GM12878 (cell line): Measurements from ENCODE around the gene RASAL1. TPM values are rescaled to one million over a fixed set of nuclear protein-coding genes. Genes with fewer than 3 reads are reported as not detected.

Experiments
- BCLAF1 ChIP-seq: fragments of 450-650 bp; IDR thresholded peaks from 2 replicates; pipeline ENCODE4 v1.6.1; 2017; ENCODE audit warnings: antibody characterized with exemption, mild to moderate bottlenecking, moderate library complexity
- BHLHE40 ChIP-seq, 2 experiments: fragments of 450-650 bp in 1 of 2; IDR thresholded peaks; 2 replicates each; pipeline ENCODE4 v1.6.1; 2011 to 2017; ENCODE audit warnings: low read depth in 2 of 2, borderline replicate concordance in 1 of 2, improper control_type of control experiment in 1 of 2, low read length in 1 of 2, mild to moderate bottlenecking in 1 of 2
- CHD1 ChIP-seq: IDR thresholded peaks from 2 replicates; pipeline ENCODE4 v1.6.1; 2012; ENCODE audit warnings: low read depth, low read length, improper control_type of control experiment
- GABPA ChIP-seq: IDR thresholded peaks from 2 replicates; pipeline ENCODE4 v1.6.1; 2014; ENCODE audit warnings: antibody characterized with exemption, low read depth, mild to moderate bottlenecking, inconsistent platforms
- NR2F1 ChIP-seq: fragments of 450-650 bp; conservative IDR thresholded peaks from 2 replicates; pipeline ENCODE4 v1.6.1; 2017; ENCODE audit warnings: mild to moderate bottlenecking
- NRF1 ChIP-seq: conservative IDR thresholded peaks from 2 replicates; pipeline ENCODE4 v1.6.1; 2011; ENCODE audit warnings: mild to moderate bottlenecking, low read depth, low read length, improper control_type of control experiment
- PKNOX1 ChIP-seq: fragments of 450-650 bp; IDR thresholded peaks from 2 replicates; pipeline ENCODE4 v1.6.1; 2016; ENCODE audit warnings: mild to moderate bottlenecking
- SIN3A ChIP-seq: IDR thresholded peaks from 2 replicates; pipeline ENCODE4 v1.6.1; 2012; ENCODE audit warnings: low read depth, low read length, improper control_type of control experiment
- SREBF1 ChIP-seq: IDR thresholded peaks from 2 replicates; pipeline ENCODE4 v1.6.1; 2012; ENCODE audit warnings: mild to moderate bottlenecking, low read length
- polyA plus RNA-seq, 11 experiments: library from polyadenylated mRNA; depleted of rRNA in 4 of 11; unstranded in 6 of 11; stranded (reverse) in 5 of 11; fragments of >200 nt; fragmentation: Nextera tagmentation in 4 of 11; fragmentation: Illumina TruSeq in 1 of 11; extraction: Ambion mirVana in 4 of 11; extraction: Trizol in 1 of 11; gene quantifications; 1 replicate in 1 of 11; 2 replicates in 10 of 11; pipeline versions ENCODE4 v1.2.1 to v1.2.3, GENCODE V29; 2011 to 2016; ENCODE audit warnings: inconsistent platforms in 2 of 11, missing spikeins in 2 of 11, low read depth in 1 of 11
- total RNA-seq, 4 experiments: library from RNA; depleted of rRNA in 3 of 4; stranded (reverse); fragments of >200 nt in 3 of 4; fragmentation: Illumina TruSeq in 1 of 4; extraction: Trizol in 1 of 4; gene quantifications; 2 replicates each; pipeline versions ENCODE4 v1.2.1 to v1.2.3, GENCODE V29; 2013 to 2021

Gene RASAL1
- total and polyA plus RNA-seq, 10 of the 15 experiments (the other 5 are each of a cell fraction or from before 2014, with no cell fraction given) = 0.12 to 1.0 (median 0.52) TPM; not detected in 6

GRCh38 chr12:113135178-113136127, at the start of gene RASAL1 (continued):
- TF ChIP-seq BCLAF1 (no peak), BHLHE40 (IDR thresholded peaks at IDR 0.05; ENCODE audit: borderline replicate concordance in 1 of 2, low read depth in 2 of 2, low read length in 1 of 2) (peak; percentile 40 to 88; a peak in 3 of 4 replicates), PKNOX1 (peak; percentile 56), SIN3A (no peak), GABPA (no peak), NRF1 (no peak), NR2F1 (peak; percentile 60), CHD1 (no peak), SREBF1 (no peak)
